HCT116 (cell line): ENCODE data around the gene CAVIN2. TPM values are rescaled to one million over a fixed set of nuclear protein-coding genes. Genes with fewer than 3 reads are reported as not detected.

Experiments used
- ATAC-seq: fragments of 200-7000 bp; cut with Tn5 transposase; 2 replicates; pipeline ENCODE4 v1.9.1; 2020; ENCODE audit warnings: mild to moderate bottlenecking, moderate library complexity
- BruUV-seq: library from RNA; stranded (reverse); fragments of 400-500 nt; replicated peaks from 2 replicates; lab custom pipeline; 2021; lab: Mats Ljungman, UMichigan
- CTCF ChIA-PET: fragments of 300-600 bp; sonication (Branson Sonifier 250); formaldehyde crosslinking; loops from one replicate; lab custom pipeline; 2021; ENCODE audit warnings: antibody characterized with exemption; lab: Charles Lee
- POLR2A ChIA-PET: fragments of 300-600, 350-600 bp; sonication (Branson Sonifier 250); formaldehyde crosslinking; loops from one replicate; lab custom pipeline; 2021; ENCODE audit warnings: antibody characterized with exemption; lab: Charles Lee
- RAD21 ChIA-PET, 2 experiments: fragments of 300-600 bp; sonication (Branson Sonifier 250); formaldehyde crosslinking; loops; one replicate each; lab custom pipeline; 2023; ENCODE audit warnings: low total read pairs in 2 of 2; ENCODE audit not compliant: uncharacterized antibody in 2 of 2, unreplicated experiment in 2 of 2, low non-redundant PET in 1 of 2; lab: Charles Lee
- DNase-seq: peaks from one replicate; pipeline ENCODE4 v3.0.0-alpha.2; 2010; ENCODE audit warnings: low read depth, low spot score
- H2AFZ ChIP-seq: fragments of 200-600 bp; shearing (Covaris generic), sonication (generic); 2 replicates; pipeline ENCODE4 v1.6.1; 2017; ENCODE audit warnings: low read depth, mixed run types, mixed read lengths, antibody characterized with exemption, low read length; ENCODE audit not compliant: poor library complexity, severe bottlenecking
- H3K27ac ChIP-seq: 2 replicates; pipeline ENCODE4 v1.5.1; 2012; ENCODE audit warnings: low read depth, low read length
- H3K27me3 ChIP-seq: fragments of 200-600 bp; sonication (generic); 2 replicates; pipeline ENCODE4 v1.6.1; 2016; ENCODE audit warnings: mixed run types, low read length, mixed read lengths; ENCODE audit not compliant: insufficient read depth
- H3K36me3 ChIP-seq, 2 experiments: fragments of 200-500 bp in 1 of 2; fragments of 200-600 bp in 1 of 2; sonication (Bioruptor generic) in 1 of 2; sonication (generic) in 1 of 2; 2 replicates each; pipeline versions ENCODE4 v1.5.1 to v1.6.1; 2014 to 2016; ENCODE audit warnings: low read length in 2 of 2, inconsistent platforms in 1 of 2, mixed read lengths in 1 of 2, mixed run types in 1 of 2; ENCODE audit not compliant: insufficient read depth in 2 of 2, control insufficient read depth in 1 of 2
- H3K4me1 ChIP-seq, 2 experiments: fragments of 200-600 bp in 1 of 2; sonication (generic) in 1 of 2; 2 replicates each; pipeline versions ENCODE4 v1.5.1 to v1.6.1; 2012 to 2017; ENCODE audit warnings: low read length in 2 of 2, inconsistent platforms in 1 of 2, mild to moderate bottlenecking in 1 of 2, mixed read lengths in 1 of 2, mixed run types in 1 of 2, moderate library complexity in 1 of 2; ENCODE audit not compliant: insufficient read depth in 2 of 2, control insufficient read depth in 1 of 2
- H3K4me2 ChIP-seq: fragments of 200-600 bp; sonication (generic); 2 replicates; pipeline ENCODE4 v1.6.1; 2017; ENCODE audit warnings: mixed run types, low read length, mixed read lengths
- H3K4me3 ChIP-seq, 2 experiments: fragments of 200-600 bp in 1 of 2; sonication (generic) in 1 of 2; replicated peaks in 1 of 2; 2 replicates each; pipeline ENCODE4 v1.5.1; 2011 to 2016; ENCODE audit warnings: low read length in 2 of 2, control low read depth in 1 of 2, low read depth in 1 of 2, mild to moderate bottlenecking in 1 of 2, mixed read lengths in 1 of 2, mixed run types in 1 of 2
- H3K79me2 ChIP-seq: fragments of 200-600 bp; sonication (generic); 2 replicates; pipeline ENCODE4 v1.6.1; 2017; ENCODE audit warnings: mild to moderate bottlenecking, mixed run types, low read length, moderate library complexity, mixed read lengths; ENCODE audit not compliant: insufficient read depth
- H3K9ac ChIP-seq: fragments of 200-600 bp; sonication (generic); 2 replicates; pipeline ENCODE4 v1.6.1; 2016; ENCODE audit warnings: low read length, mixed read lengths
- H3K9me2 ChIP-seq: fragments of 200-600 bp; sonication (generic), shearing (Covaris generic); 2 replicates; pipeline ENCODE4 v1.6.1; 2017; ENCODE audit warnings: mixed run types, mild to moderate bottlenecking, moderate library complexity; ENCODE audit not compliant: insufficient read depth
- H3K9me3 ChIP-seq, 2 experiments: fragments of 200-500 bp in 1 of 2; fragments of 200-600 bp in 1 of 2; sonication (Bioruptor generic) in 1 of 2; sonication (generic) in 1 of 2; 2 replicates each; pipeline ENCODE4 v1.6.1; 2014 to 2017; ENCODE audit warnings: low read length in 2 of 2, mixed read lengths in 2 of 2, inconsistent platforms in 1 of 2, low read depth in 1 of 2, mild to moderate bottlenecking in 1 of 2, mixed run types in 1 of 2, moderate library complexity in 1 of 2; ENCODE audit not compliant: control insufficient read depth in 1 of 2, insufficient read depth in 1 of 2
- H4K20me1 ChIP-seq: fragments of 200-600 bp; sonication (generic), shearing (Covaris generic); 2 replicates; pipeline ENCODE4 v1.6.1; 2017; ENCODE audit warnings: mixed run types, mild to moderate bottlenecking, moderate library complexity; ENCODE audit not compliant: insufficient read depth
- CTCF ChIP-seq, 3 experiments: fragments of 200-600 bp in 1 of 3; sonication (generic) in 1 of 3; IDR thresholded peaks in 2 of 3; conservative IDR thresholded peaks in 1 of 3; 2 replicates each; pipeline ENCODE4 v1.5.1; 2012 to 2017; ENCODE audit warnings: low read depth in 2 of 3, low read length in 2 of 3, antibody characterized with exemption in 1 of 3, borderline replicate concordance in 1 of 3, control low read depth in 1 of 3, mild to moderate bottlenecking in 1 of 3, mixed read lengths in 1 of 3, mixed run types in 1 of 3, moderate library complexity in 1 of 3; ENCODE audit not compliant: insufficient read depth in 1 of 3
- EZH2phosphoT487 ChIP-seq: fragments of 200-600 bp; IDR thresholded peaks from 2 replicates; pipeline ENCODE4 v1.6.1; 2018; ENCODE audit warnings: antibody characterized with exemption, borderline replicate concordance
- intact Hi-C: fragments of 100-400 bp; cut with micrococcal nuclease; formaldehyde crosslinking; loops from 2 replicates; pipeline ENCODE4 v1.10.0; 2022
- total RNA-seq: library from RNA; stranded (reverse); gene quantifications from one replicate; pipeline ENCODE4 v1.2.1, GENCODE V29; 2021; ENCODE audit not compliant: unreplicated experiment
- TF ChIP-seq, protein P1 (sequence below): IDR thresholded peaks from 2 replicates; pipeline ENCODE4 v1.6.1; 2012; ENCODE audit warnings: low read depth

The CAVIN2 gene
- total RNA-seq, 1 experiment from 2014 or later: 0.27 TPM

DNA sequence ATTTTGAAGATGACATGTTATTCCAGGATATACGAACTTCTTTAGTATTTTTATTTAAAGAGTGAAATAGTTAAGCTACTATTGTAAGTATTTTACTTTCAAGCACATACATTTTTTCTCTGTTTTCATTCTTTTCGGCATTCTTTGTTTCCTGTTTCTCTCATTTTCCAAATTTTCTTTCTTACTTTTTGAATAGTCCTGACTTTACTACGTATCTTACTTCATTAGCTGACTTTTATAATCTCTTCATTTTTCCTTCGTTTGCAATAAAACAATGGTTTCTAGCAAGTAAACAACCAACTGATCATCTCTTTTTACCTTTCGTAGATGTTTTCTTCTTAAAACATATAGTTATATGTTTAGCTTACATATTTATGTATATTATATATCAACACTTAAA is 11.8 kb downstream of the CAVIN2 start:
- Histone ChIP-seq H2AFZ (no peak overlapping the region), H3K4me3 (no peak overlapping the region), H3K27ac (no peak overlapping the region), H3K4me1 (no peaks in the 10 kb centered on the region), H3K9ac (no peak overlapping the region), H3K9me2 (no peaks in the 10 kb centered on the region), H3K27me3 (no peaks in the 10 kb centered on the region), H4K20me1 (no peaks in the 10 kb centered on the region), H3K9me3 (no peaks in the 10 kb centered on the region), H3K36me3 (no peaks in the 10 kb centered on the region), H3K79me2 (no peaks in the 10 kb centered on the region), H3K4me2 (no peak overlapping the region)
- ChIA-PET POLR2A (no interaction called here), CTCF (interaction anchor here (2.3 kb wide), 1 partner anchor 34 kb away, joined by 8 read pairs; no protein-coding TSS in a partner anchor), RAD21 (no interaction called here)
- DNase-seq (no peak), ATAC-seq (no peak)
- intact Hi-C loops: no loop called here
- no TSS peak for BruUV-seq
- TF ChIP-seq CTCF (IDR thresholded peaks at IDR 0.05 in 2 of 3, conservative IDR thresholded peaks at IDR 0.05 in 1 of 3; ENCODE audit: borderline replicate concordance in 1 of 3, insufficient read depth in 1 of 3, low read depth in 2 of 3, low read length in 2 of 3): no peak
- TF ChIP-seq, protein P1, sequence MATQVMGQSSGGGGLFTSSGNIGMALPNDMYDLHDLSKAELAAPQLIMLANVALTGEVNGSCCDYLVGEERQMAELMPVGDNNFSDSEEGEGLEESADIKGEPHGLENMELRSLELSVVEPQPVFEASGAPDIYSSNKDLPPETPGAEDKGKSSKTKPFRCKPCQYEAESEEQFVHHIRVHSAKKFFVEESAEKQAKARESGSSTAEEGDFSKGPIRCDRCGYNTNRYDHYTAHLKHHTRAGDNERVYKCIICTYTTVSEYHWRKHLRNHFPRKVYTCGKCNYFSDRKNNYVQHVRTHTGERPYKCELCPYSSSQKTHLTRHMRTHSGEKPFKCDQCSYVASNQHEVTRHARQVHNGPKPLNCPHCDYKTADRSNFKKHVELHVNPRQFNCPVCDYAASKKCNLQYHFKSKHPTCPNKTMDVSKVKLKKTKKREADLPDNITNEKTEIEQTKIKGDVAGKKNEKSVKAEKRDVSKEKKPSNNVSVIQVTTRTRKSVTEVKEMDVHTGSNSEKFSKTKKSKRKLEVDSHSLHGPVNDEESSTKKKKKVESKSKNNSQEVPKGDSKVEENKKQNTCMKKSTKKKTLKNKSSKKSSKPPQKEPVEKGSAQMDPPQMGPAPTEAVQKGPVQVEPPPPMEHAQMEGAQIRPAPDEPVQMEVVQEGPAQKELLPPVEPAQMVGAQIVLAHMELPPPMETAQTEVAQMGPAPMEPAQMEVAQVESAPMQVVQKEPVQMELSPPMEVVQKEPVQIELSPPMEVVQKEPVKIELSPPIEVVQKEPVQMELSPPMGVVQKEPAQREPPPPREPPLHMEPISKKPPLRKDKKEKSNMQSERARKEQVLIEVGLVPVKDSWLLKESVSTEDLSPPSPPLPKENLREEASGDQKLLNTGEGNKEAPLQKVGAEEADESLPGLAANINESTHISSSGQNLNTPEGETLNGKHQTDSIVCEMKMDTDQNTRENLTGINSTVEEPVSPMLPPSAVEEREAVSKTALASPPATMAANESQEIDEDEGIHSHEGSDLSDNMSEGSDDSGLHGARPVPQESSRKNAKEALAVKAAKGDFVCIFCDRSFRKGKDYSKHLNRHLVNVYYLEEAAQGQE: no peak
- no peak for TF ChIP-seq EZH2phosphoT487
